GM23338 (cell line): ENCODE results near the gene ZNF365. TPM values are rescaled to one million over a fixed set of nuclear protein-coding genes. Genes with fewer than 3 reads are reported as not detected.
A peak's percentile ranks its signal among the peaks of the same experiment; 100 is the strongest.

Source experiments
- ATAC-seq: fragments of 200-7000 bp; cut with Tn5 transposase; 3 replicates; pipeline ENCODE4 v1.9.1; 2020
- DNase-seq: peaks from one replicate; pipeline ENCODE4 v3.0.0-alpha.2; 2015; ENCODE audit warnings: low spot score
- H2AFZ ChIP-seq: fragments of 200-600 bp; sonication (generic); 2 replicates; pipeline ENCODE4 v1.8.0; 2016; ENCODE audit warnings: antibody characterized with exemption, mild to moderate bottlenecking, moderate library complexity
- H3F3A ChIP-seq: fragments of 200-600 bp; sonication (generic); replicated peaks from 2 replicates; pipeline ENCODE4 v1.8.0; 2017; ENCODE audit warnings: antibody characterized with exemption, mixed run types, low read depth
- H3K27ac ChIP-seq: fragments of 200-600 bp; sonication (generic); 2 replicates; pipeline ENCODE4 v1.6.1; 2016; ENCODE audit warnings: low read depth
- H3K27me3 ChIP-seq: fragments of 200-600 bp; sonication (generic); 2 replicates; pipeline ENCODE4 v1.8.0; 2016; ENCODE audit warnings: mild to moderate bottlenecking, mixed run types, moderate library complexity; ENCODE audit not compliant: insufficient read depth
- H3K36me3 ChIP-seq: fragments of 200-600 bp; sonication (generic); 2 replicates; pipeline ENCODE4 v1.8.0; 2016; ENCODE audit warnings: mild to moderate bottlenecking; ENCODE audit not compliant: insufficient read depth
- H3K4me1 ChIP-seq: fragments of 200-600 bp; sonication (generic); 2 replicates; pipeline ENCODE4 v1.8.0; 2016; ENCODE audit warnings: mild to moderate bottlenecking, moderate library complexity; ENCODE audit not compliant: insufficient read depth
- H3K4me2 ChIP-seq: fragments of 200-600 bp; sonication (generic); 2 replicates; pipeline ENCODE4 v1.7.1; 2017; ENCODE audit warnings: mixed run types
- H3K4me3 ChIP-seq: fragments of 200-600 bp; sonication (generic); 2 replicates; pipeline ENCODE4 v1.6.1; 2016; ENCODE audit warnings: mixed run types
- H3K79me2 ChIP-seq: fragments of 200-600 bp; sonication (generic); replicated peaks from 2 replicates; pipeline ENCODE4 v1.8.0; 2017; ENCODE audit warnings: mild to moderate bottlenecking; ENCODE audit not compliant: insufficient read depth
- H3K9me2 ChIP-seq: fragments of 200-600 bp; sonication (generic); 2 replicates; pipeline ENCODE4 v1.8.0; 2017; ENCODE audit not compliant: insufficient read depth
- H4K20me1 ChIP-seq: fragments of 200-600 bp; sonication (generic); replicated peaks from 2 replicates; pipeline ENCODE4 v1.8.0; 2017; ENCODE audit warnings: mild to moderate bottlenecking; ENCODE audit not compliant: insufficient read depth
- H3K27ac Mint-ChIP-seq: 2 replicates; pipeline ENCODE4 v1.8.0; 2020; ENCODE audit warnings: inconsistent platforms, mild to moderate bottlenecking, moderate library complexity, mixed read lengths
- H3K27me3 Mint-ChIP-seq: 3 replicates; pipeline ENCODE4 v1.8.0; 2022; ENCODE audit warnings: low read depth, mild to moderate bottlenecking, moderate library complexity, mixed read lengths, inconsistent platforms; ENCODE audit not compliant: insufficient read depth, poor library complexity
- H3K36me3 Mint-ChIP-seq: 3 replicates; pipeline ENCODE4 v1.8.0; 2021; ENCODE audit warnings: low read depth, mild to moderate bottlenecking, inconsistent platforms, moderate library complexity, mixed read lengths
- H3K4me1 Mint-ChIP-seq: 3 replicates; pipeline ENCODE4 v1.8.0; 2020; ENCODE audit warnings: mild to moderate bottlenecking, inconsistent platforms, mixed read lengths
- H3K4me3 Mint-ChIP-seq: 3 replicates; pipeline ENCODE4 v1.8.0; 2021; ENCODE audit warnings: moderate library complexity, mild to moderate bottlenecking, inconsistent platforms, mixed read lengths
- H3K9me3 Mint-ChIP-seq: 3 replicates; pipeline ENCODE4 v1.8.0; 2020; ENCODE audit warnings: moderate library complexity, mild to moderate bottlenecking, inconsistent platforms, mixed read lengths
- CREB1 ChIP-seq: fragments of 250-450 bp; sonication (Bioruptor Pico); IDR thresholded peaks from 2 replicates; pipeline ENCODE4 v1.5.0; 2020; ENCODE audit warnings: low read depth, mild to moderate bottlenecking, moderate library complexity
- EZH2 ChIP-seq: fragments of 200-600 bp; sonication (generic); IDR thresholded peaks from one replicate; pipeline ENCODE4 v1.8.0; 2017; ENCODE audit warnings: antibody characterized with exemption, mild to moderate bottlenecking, low read depth; ENCODE audit not compliant: unreplicated experiment
- EZH2phosphoT487 ChIP-seq: fragments of 200-600 bp; sonication (generic); IDR thresholded peaks from one replicate; pipeline ENCODE4 v1.8.1; 2018; ENCODE audit warnings: antibody characterized with exemption; ENCODE audit not compliant: unreplicated experiment
- JUNB ChIP-seq: IDR thresholded peaks from one replicate; pipeline ENCODE4 v1.6.1; 2016; ENCODE audit warnings: antibody characterized with exemption; ENCODE audit not compliant: unreplicated experiment
- NANOG ChIP-seq: IDR thresholded peaks from 2 replicates; pipeline ENCODE4 v1.6.1; 2016; ENCODE audit warnings: antibody characterized with exemption, borderline replicate concordance
- POLR2AphosphoS5 ChIP-seq: IDR thresholded peaks from 2 replicates; pipeline ENCODE4 v1.6.1; 2016; ENCODE audit warnings: antibody characterized with exemption, low read depth
- STAT1 ChIP-seq: IDR thresholded peaks from one replicate; pipeline ENCODE4 v1.6.1; 2016; ENCODE audit warnings: antibody characterized with exemption; ENCODE audit not compliant: unreplicated experiment
- ZNF114 ChIP-seq: fragments of 250-450 bp; sonication (Bioruptor Pico); IDR thresholded peaks from 2 replicates; pipeline ENCODE4 v1.5.0; 2020; ENCODE audit warnings: mild to moderate bottlenecking, moderate library complexity
- ZNF331 ChIP-seq: fragments of 250-450 bp; sonication (Bioruptor Pico); IDR thresholded peaks from 2 replicates; pipeline ENCODE4 v1.5.0; 2020; ENCODE audit warnings: low read depth, mild to moderate bottlenecking, moderate library complexity
- polyA plus RNA-seq: library from polyadenylated mRNA; unstranded; fragments of >200 nt; fragmentation: Nextera tagmentation; extraction: Ambion mirVana; gene quantifications from 2 replicates; pipeline ENCODE4 v1.2.1, GENCODE V29; 2016
- total RNA-seq: library from RNA; depleted of rRNA; stranded (reverse); fragments of >200 nt; shearing (Covaris generic); gene quantifications from 2 replicates; pipeline ENCODE4 v1.2.3, GENCODE V29; 2014
- TF ChIP-seq, protein P1 (sequence below), 2 experiments: fragments of 200-600 bp in 1 of 2; sonication (generic) in 1 of 2; conservative IDR thresholded peaks; 2 replicates each; pipeline versions ENCODE4 v1.5.1 to v1.6.1; 2016 to 2017; ENCODE audit warnings: antibody characterized with exemption in 2 of 2, low read depth in 2 of 2, mild to moderate bottlenecking in 2 of 2, moderate library complexity in 1 of 2
- TF ChIP-seq, protein P2 (sequence below): IDR thresholded peaks from one replicate; pipeline ENCODE4 v1.6.1; 2018; ENCODE audit warnings: antibody characterized with exemption; ENCODE audit not compliant: unreplicated experiment
- TF ChIP-seq, protein P3 (sequence below): fragments of 250-450 bp; sonication (Bioruptor Pico); IDR thresholded peaks from 2 replicates; pipeline ENCODE4 v1.5.0; 2020; ENCODE audit warnings: mild to moderate bottlenecking, moderate library complexity
- TF ChIP-seq, protein P4 (sequence below): IDR thresholded peaks from 2 replicates; pipeline ENCODE4 v1.6.1; 2016; ENCODE audit warnings: antibody characterized with exemption

Gene ZNF365
- total and polyA plus RNA-seq, 2 experiments from 2014 or later: 0.19 to 0.59 TPM

DNA sequence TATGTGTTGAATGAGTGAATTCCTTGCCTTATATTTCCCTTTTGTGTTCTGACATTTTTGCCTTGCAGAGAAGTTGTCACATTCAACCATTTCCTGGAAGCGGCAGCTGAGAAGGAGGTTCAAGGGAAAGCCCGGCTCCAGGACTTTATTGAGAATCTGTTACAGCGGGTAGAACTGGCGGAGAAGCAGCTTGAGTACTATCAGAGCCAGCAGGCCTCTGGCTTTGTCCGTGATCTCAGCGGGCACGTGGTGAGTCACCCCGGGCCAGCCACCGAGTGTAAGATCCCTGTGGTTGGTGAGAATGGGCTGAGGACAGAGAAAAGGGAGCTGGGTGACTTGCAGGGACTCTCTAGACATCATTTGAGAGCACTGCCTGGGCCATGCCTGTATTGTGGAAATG is 14.2 kb downstream of the ZNF365 start:
- H4K20me1 ChIP-seq: no peaks in the 10 kb centered on the region
- no peak overlapping the region for H2AFZ ChIP-seq
- H3K79me2 ChIP-seq: no peaks in the 10 kb centered on the region
- H3K36me3 Mint-ChIP-seq: no peaks in the 10 kb centered on the region
- no peak overlapping the region for H3K4me3 Mint-ChIP-seq
- H3K9me2 ChIP-seq: no peaks in the 10 kb centered on the region
- peaks cover 7% of the 10 kb centered on the region; the same call in 2 of the 3 replicates for H3K4me1 Mint-ChIP-seq
- H3F3A ChIP-seq: no peaks in the 10 kb centered on the region
- ATAC-seq: no peak; the same call in 1 of the 3 replicates
- DNase-seq: peak; percentile 11
- H3K4me1 ChIP-seq: peaks cover 5% of the 10 kb centered on the region; the same call in 1 of the 2 replicates
- H3K27me3 Mint-ChIP-seq: no peaks in the 10 kb centered on the region
- H3K9me3 Mint-ChIP-seq: no peaks in the 10 kb centered on the region; the same call in 2 of the 3 replicates
- TF ChIP-seq ZNF114 (CRISPR knock-in tag) (no peak), ZNF331 (CRISPR knock-in tag) (no peak), JUNB (no peak), NANOG (no peak), POLR2AphosphoS5 (no peak), EZH2phosphoT487 (no peak), STAT1 (no peak), CREB1 (CRISPR knock-in tag) (no peak), EZH2 (no peak)
- TF ChIP-seq, protein P1, sequence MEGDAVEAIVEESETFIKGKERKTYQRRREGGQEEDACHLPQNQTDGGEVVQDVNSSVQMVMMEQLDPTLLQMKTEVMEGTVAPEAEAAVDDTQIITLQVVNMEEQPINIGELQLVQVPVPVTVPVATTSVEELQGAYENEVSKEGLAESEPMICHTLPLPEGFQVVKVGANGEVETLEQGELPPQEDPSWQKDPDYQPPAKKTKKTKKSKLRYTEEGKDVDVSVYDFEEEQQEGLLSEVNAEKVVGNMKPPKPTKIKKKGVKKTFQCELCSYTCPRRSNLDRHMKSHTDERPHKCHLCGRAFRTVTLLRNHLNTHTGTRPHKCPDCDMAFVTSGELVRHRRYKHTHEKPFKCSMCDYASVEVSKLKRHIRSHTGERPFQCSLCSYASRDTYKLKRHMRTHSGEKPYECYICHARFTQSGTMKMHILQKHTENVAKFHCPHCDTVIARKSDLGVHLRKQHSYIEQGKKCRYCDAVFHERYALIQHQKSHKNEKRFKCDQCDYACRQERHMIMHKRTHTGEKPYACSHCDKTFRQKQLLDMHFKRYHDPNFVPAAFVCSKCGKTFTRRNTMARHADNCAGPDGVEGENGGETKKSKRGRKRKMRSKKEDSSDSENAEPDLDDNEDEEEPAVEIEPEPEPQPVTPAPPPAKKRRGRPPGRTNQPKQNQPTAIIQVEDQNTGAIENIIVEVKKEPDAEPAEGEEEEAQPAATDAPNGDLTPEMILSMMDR (conservative IDR thresholded peaks at IDR 0.05; ENCODE audit: low read depth in 2 of 2): no peak
- TF ChIP-seq, protein P2, sequence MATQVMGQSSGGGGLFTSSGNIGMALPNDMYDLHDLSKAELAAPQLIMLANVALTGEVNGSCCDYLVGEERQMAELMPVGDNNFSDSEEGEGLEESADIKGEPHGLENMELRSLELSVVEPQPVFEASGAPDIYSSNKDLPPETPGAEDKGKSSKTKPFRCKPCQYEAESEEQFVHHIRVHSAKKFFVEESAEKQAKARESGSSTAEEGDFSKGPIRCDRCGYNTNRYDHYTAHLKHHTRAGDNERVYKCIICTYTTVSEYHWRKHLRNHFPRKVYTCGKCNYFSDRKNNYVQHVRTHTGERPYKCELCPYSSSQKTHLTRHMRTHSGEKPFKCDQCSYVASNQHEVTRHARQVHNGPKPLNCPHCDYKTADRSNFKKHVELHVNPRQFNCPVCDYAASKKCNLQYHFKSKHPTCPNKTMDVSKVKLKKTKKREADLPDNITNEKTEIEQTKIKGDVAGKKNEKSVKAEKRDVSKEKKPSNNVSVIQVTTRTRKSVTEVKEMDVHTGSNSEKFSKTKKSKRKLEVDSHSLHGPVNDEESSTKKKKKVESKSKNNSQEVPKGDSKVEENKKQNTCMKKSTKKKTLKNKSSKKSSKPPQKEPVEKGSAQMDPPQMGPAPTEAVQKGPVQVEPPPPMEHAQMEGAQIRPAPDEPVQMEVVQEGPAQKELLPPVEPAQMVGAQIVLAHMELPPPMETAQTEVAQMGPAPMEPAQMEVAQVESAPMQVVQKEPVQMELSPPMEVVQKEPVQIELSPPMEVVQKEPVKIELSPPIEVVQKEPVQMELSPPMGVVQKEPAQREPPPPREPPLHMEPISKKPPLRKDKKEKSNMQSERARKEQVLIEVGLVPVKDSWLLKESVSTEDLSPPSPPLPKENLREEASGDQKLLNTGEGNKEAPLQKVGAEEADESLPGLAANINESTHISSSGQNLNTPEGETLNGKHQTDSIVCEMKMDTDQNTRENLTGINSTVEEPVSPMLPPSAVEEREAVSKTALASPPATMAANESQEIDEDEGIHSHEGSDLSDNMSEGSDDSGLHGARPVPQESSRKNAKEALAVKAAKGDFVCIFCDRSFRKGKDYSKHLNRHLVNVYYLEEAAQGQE: no peak
- TF ChIP-seq, protein P3, sequence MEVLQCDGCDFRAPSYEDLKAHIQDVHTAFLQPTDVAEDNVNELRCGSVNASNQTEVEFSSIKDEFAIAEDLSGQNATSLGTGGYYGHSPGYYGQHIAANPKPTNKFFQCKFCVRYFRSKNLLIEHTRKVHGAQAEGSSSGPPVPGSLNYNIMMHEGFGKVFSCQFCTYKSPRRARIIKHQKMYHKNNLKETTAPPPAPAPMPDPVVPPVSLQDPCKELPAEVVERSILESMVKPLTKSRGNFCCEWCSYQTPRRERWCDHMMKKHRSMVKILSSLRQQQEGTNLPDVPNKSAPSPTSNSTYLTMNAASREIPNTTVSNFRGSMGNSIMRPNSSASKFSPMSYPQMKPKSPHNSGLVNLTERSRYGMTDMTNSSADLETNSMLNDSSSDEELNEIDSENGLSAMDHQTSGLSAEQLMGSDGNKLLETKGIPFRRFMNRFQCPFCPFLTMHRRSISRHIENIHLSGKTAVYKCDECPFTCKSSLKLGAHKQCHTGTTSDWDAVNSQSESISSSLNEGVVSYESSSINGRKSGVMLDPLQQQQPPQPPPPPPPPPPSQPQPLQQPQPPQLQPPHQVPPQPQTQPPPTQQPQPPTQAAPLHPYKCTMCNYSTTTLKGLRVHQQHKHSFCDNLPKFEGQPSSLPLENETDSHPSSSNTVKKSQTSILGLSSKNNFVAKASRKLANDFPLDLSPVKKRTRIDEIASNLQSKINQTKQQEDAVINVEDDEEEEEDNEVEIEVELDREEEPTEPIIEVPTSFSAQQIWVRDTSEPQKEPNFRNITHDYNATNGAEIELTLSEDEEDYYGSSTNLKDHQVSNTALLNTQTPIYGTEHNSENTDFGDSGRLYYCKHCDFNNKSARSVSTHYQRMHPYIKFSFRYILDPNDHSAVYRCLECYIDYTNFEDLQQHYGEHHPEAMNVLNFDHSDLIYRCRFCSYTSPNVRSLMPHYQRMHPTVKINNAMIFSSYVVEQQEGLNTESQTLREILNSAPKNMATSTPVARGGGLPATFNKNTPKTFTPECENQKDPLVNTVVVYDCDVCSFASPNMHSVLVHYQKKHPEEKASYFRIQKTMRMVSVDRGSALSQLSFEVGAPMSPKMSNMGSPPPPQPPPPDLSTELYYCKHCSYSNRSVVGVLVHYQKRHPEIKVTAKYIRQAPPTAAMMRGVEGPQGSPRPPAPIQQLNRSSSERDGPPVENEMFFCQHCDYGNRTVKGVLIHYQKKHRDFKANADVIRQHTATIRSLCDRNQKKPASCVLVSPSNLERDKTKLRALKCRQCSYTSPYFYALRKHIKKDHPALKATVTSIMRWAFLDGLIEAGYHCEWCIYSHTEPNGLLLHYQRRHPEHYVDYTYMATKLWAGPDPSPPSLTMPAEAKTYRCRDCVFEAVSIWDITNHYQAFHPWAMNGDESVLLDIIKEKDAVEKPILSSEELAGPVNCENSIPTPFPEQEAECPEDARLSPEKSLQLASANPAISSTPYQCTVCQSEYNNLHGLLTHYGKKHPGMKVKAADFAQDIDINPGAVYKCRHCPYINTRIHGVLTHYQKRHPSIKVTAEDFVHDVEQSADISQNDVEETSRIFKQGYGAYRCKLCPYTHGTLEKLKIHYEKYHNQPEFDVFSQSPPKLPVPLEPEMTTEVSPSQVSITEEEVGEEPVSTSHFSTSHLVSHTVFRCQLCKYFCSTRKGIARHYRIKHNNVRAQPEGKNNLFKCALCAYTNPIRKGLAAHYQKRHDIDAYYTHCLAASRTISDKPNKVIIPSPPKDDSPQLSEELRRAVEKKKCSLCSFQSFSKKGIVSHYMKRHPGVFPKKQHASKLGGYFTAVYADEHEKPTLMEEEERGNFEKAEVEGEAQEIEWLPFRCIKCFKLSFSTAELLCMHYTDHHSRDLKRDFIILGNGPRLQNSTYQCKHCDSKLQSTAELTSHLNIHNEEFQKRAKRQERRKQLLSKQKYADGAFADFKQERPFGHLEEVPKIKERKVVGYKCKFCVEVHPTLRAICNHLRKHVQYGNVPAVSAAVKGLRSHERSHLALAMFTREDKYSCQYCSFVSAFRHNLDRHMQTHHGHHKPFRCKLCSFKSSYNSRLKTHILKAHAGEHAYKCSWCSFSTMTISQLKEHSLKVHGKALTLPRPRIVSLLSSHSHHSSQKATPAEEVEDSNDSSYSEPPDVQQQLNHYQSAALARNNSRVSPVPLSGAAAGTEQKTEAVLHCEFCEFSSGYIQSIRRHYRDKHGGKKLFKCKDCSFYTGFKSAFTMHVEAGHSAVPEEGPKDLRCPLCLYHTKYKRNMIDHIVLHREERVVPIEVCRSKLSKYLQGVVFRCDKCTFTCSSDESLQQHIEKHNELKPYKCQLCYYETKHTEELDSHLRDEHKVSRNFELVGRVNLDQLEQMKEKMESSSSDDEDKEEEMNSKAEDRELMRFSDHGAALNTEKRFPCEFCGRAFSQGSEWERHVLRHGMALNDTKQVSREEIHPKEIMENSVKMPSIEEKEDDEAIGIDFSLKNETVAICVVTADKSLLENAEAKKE (CRISPR knock-in tag): no peak
- TF ChIP-seq, protein P4, sequence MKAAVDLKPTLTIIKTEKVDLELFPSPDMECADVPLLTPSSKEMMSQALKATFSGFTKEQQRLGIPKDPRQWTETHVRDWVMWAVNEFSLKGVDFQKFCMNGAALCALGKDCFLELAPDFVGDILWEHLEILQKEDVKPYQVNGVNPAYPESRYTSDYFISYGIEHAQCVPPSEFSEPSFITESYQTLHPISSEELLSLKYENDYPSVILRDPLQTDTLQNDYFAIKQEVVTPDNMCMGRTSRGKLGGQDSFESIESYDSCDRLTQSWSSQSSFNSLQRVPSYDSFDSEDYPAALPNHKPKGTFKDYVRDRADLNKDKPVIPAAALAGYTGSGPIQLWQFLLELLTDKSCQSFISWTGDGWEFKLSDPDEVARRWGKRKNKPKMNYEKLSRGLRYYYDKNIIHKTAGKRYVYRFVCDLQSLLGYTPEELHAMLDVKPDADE: no peak
- H3K36me3 ChIP-seq: no peaks in the 10 kb centered on the region
- no peak overlapping the region for H3K4me2 ChIP-seq
- H3K27ac Mint-ChIP-seq: no peak overlapping the region
- H3K4me3 ChIP-seq: no peak overlapping the region
- H3K27me3 ChIP-seq: no peaks in the 10 kb centered on the region
- no peak overlapping the region for H3K27ac ChIP-seq
